Measurements from ENCODE around the gene SECISBP2.

Gene SECISBP2

DNA sequence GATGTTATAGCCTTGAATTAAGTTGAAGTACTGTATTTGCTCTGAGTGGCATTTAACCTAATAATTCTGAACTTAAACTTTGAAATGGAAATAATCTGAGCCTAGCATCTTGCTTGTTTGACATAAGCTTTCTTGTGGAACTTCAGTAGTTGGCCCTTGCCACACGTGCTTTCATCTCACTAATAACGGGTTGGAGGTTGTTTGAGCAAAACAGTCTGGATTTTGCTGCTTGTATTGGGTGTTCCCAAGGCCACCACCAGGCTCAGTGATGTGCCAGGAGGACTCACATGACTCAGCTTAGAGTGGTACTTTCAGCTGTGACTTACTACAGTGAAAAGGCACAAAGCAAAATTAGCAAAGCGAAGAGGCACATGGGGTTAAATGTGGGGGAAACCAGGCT, 35.7 kb downstream of the SECISBP2 start:
- TF ChIP-seq, protein P1, sequence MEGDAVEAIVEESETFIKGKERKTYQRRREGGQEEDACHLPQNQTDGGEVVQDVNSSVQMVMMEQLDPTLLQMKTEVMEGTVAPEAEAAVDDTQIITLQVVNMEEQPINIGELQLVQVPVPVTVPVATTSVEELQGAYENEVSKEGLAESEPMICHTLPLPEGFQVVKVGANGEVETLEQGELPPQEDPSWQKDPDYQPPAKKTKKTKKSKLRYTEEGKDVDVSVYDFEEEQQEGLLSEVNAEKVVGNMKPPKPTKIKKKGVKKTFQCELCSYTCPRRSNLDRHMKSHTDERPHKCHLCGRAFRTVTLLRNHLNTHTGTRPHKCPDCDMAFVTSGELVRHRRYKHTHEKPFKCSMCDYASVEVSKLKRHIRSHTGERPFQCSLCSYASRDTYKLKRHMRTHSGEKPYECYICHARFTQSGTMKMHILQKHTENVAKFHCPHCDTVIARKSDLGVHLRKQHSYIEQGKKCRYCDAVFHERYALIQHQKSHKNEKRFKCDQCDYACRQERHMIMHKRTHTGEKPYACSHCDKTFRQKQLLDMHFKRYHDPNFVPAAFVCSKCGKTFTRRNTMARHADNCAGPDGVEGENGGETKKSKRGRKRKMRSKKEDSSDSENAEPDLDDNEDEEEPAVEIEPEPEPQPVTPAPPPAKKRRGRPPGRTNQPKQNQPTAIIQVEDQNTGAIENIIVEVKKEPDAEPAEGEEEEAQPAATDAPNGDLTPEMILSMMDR (IDR thresholded peaks at IDR 0.05; ENCODE audit: control insufficient read depth, insufficient read depth, low read depth, low read length, missing control alignments): no peak
- no peak for DNase-seq (ENCODE audit: low read depth)
- no peak overlapping the region for H3K4me3 ChIP-seq (ENCODE audit: control insufficient read depth, low read depth, low read length)

DNA sequence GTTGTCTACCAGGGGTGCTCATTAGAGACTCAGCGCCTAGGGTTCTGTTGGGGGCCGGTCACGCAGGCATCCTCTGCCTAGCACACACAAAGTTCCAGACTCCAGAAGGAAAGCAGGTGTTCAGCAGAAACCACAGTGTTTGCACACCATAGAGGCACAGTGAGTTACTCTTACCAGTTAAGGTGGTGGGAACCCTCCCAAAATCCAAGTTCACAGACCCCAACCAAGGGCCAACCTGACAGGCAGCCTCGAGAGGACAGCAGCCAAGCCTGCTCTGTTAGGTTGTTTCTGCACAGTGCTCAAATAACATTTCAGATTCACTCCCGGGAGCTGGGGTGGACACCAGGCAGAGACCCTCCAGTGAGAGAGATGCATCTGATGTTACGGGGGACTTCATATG, 36.2 kb downstream of the SECISBP2 start:
- TF ChIP-seq, protein P1 (IDR thresholded peaks at IDR 0.05; ENCODE audit: control insufficient read depth, insufficient read depth, low read depth, low read length, missing control alignments): no peak
- H3K4me3 ChIP-seq (ENCODE audit: control insufficient read depth, low read depth, low read length): no peak overlapping the region
- no peak for DNase-seq (ENCODE audit: low read depth)

DNA sequence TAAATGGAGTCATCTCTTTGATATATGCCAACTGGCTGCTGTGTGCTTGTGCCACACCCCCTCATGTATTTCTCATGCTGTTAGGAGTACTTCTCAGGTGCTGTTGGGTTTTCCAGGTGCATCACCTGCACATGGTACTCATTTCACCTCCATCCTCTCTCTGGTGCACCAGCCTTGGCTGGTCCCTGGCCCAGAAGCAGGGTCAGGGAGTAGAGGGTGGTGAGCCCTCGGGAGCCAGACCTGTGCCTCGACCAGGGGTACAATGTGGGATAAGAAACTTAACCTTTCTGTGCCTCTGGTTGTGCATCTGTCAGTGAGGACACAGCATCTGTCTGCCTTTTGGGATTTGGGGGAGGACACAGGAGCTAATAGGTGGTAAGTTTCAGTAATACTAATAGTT, 38.5 kb downstream of the SECISBP2 start:
- no peak for DNase-seq (ENCODE audit: low read depth)
- H3K4me3 ChIP-seq (ENCODE audit: control insufficient read depth, low read depth, low read length): no peak overlapping the region
- TF ChIP-seq, protein P1 (IDR thresholded peaks at IDR 0.05; ENCODE audit: control insufficient read depth, insufficient read depth, low read depth, low read length, missing control alignments): no peak

DNA sequence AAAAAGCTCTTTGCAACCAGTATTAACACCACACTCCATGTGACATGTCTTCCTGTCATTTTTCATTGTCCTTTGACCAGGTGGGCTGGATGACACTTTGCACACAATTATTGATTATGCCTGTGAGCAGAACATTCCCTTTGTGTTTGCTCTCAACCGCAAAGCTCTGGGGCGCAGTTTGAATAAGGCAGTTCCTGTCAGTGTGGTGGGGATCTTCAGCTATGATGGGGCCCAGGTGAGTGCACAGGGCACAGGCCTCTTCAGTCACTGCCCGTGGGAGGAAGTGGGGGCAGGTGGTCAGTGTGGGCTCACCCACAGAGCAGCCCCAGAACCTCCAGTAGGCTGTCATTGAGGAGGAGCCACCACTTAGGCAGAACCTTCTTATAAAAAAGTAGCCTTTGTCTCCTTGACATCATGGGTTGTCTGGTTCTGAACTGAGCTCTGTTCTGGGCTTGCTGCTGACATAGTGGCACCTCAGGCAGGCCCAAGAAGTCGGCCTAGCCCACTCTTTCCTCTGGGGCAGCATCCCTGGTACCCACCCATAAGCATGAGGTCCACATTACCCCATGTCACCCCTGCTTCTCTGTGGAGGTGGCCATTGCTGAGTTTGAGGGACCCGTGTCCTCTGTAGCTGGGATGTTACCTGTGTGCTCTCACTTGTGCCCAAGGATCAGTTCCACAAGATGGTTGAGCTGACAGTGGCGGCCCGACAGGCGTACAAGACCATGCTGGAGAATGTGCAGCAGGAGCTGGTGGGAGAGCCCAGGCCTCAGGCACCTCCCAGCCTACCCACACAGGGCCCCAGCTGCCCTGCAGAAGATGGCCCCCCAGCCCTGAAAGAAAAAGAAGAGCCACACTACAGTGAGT, 39.3 kb downstream of the SECISBP2 start:
- no peak overlapping the region for H3K4me3 ChIP-seq (ENCODE audit: control insufficient read depth, low read depth, low read length)
- TF ChIP-seq, protein P1 (IDR thresholded peaks at IDR 0.05; ENCODE audit: control insufficient read depth, insufficient read depth, low read depth, low read length, missing control alignments): no peak
- no peak for DNase-seq (ENCODE audit: low read depth)

DNA sequence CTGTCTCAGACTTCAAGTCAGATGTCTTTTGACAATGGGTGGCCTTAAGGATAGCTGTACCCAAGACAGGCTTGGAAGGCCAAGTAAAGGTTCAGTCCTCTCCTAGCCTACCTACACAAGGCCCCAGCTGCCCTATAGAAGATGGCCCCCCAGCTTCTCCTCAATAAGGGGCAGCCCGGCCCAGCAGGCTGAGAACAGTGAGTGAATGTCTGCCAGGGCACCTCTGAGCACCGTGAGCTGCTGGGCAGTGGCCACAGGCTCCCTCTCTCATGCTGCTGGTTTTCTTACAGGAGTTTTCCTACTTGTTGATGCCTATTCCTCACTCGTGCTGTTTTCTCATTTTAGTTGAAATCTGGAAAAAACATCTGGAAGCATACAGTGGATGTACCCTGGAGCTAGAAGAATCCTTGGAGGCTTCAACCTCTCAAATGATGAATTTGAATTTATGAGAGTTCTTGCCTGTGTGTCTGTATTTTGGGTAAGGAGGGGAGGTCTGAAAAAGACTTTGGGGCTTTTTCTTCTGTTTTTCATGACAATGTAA, 40.1 kb downstream of the SECISBP2 start:
- TF ChIP-seq, protein P1 (IDR thresholded peaks at IDR 0.05; ENCODE audit: control insufficient read depth, insufficient read depth, low read depth, low read length, missing control alignments): no peak
- no peak for DNase-seq (ENCODE audit: low read depth)
- H3K4me3 ChIP-seq (ENCODE audit: control insufficient read depth, low read depth, low read length): no peak overlapping the region

DNA sequence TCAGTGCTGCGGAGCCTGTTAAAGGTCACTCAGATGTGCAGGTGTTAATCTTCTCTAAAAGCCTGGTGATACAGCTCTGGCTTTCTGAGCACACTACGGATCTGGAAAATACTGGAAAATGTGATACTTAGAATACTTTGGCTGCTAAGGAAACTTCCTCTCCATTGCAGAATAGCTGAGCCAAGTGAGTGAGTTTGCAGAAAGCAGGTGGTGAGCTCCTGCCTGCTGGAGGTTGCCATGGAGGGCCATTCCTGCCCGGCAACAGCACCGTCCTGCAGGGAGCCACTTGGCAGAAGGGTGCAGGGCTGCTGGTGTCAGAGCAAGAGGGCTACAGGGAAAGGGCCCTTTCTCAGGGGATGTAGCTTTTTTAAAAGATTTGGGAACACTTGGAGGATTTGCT, 40.7 kb downstream of the SECISBP2 start:
- TF ChIP-seq, protein P1 (IDR thresholded peaks at IDR 0.05; ENCODE audit: control insufficient read depth, insufficient read depth, low read depth, low read length, missing control alignments): no peak
- no peak for DNase-seq (ENCODE audit: low read depth)
- H3K4me3 ChIP-seq (ENCODE audit: control insufficient read depth, low read depth, low read length): no peak overlapping the region

All from AG09309 (cell line).